Measurements from ENCODE around the gene CORO6.

DNA sequence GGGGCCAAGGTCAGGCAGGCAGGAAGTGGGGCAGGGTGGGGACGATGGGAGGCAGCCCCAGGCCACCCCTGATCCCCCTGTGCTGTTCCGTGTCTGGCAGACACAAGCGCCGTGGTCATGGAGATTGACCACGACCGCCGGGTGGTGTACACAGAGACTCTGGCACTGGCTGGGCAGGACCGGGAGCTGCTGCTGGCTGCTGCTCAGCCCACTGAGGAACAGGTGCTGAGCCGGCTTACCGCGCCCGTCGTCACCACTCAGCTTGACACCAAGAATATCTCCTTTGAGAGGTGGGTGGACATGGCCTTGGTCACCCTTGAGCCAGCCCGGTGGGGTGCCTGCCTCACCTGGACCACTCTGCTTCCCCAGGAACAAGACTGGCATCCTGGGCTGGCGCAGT, 13.7 kb downstream of the CORO6 start:
- TF ChIP-seq, protein P1, sequence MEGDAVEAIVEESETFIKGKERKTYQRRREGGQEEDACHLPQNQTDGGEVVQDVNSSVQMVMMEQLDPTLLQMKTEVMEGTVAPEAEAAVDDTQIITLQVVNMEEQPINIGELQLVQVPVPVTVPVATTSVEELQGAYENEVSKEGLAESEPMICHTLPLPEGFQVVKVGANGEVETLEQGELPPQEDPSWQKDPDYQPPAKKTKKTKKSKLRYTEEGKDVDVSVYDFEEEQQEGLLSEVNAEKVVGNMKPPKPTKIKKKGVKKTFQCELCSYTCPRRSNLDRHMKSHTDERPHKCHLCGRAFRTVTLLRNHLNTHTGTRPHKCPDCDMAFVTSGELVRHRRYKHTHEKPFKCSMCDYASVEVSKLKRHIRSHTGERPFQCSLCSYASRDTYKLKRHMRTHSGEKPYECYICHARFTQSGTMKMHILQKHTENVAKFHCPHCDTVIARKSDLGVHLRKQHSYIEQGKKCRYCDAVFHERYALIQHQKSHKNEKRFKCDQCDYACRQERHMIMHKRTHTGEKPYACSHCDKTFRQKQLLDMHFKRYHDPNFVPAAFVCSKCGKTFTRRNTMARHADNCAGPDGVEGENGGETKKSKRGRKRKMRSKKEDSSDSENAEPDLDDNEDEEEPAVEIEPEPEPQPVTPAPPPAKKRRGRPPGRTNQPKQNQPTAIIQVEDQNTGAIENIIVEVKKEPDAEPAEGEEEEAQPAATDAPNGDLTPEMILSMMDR (IDR thresholded peaks at IDR 0.05) = no peak
- no peak for TF ChIP-seq POLR2A (IDR thresholded peaks at IDR 0.05)
